Neural progenitor cell (in vitro differentiated cells): Measurements from ENCODE around the gene XRCC3. TPM values are rescaled to one million over a fixed set of nuclear protein-coding genes. Genes with fewer than 3 reads are reported as not detected.

Source experiments
- small RNA-seq: library from RNA; depleted of rRNA; stranded (forward); fragments of <200 nt; gene quantifications from one replicate; pipeline ENCODE3, GENCODE V24; 2015
- total RNA-seq: library from RNA; depleted of rRNA; stranded (reverse); fragments of >200 nt; gene quantifications from 2 replicates; pipeline ENCODE4 v1.2.3, GENCODE V29; 2015; ENCODE audit warnings: low replicate concordance

The XRCC3 gene
- total RNA-seq, 1 donor from 2014 or later = 59.7 TPM

Small RNAs within 50 kb of the gene (small RNA-seq; reads per million reads assigned to genes)
- not detected for gene RF00019

Other genes starting within 250 kb of the XRCC3 start
- gene CKB, start 192.6 kb downstream of the XRCC3 start, total RNA-seq = 54.2 and 173 TPM in 2 replicates
- gene TRMT61A, start 186.3 kb downstream of the XRCC3 start, total RNA-seq = 1.2 and 5.6 TPM in 2 replicates
- 19.4 and 59.9 TPM in 2 replicates for gene BAG5, start 152.8 kb downstream of the XRCC3 start, total RNA-seq
- gene COA8, start 152.5 kb downstream of the XRCC3 start, total RNA-seq = 38.6 and 72.3 TPM in 2 replicates
- gene KLC1, start 86.2 kb downstream of the XRCC3 start, total RNA-seq = 163 and 232 TPM in 2 replicates
- 46.2 and 53.2 TPM in 2 replicates for gene ZFYVE21, start 359 bp upstream of the XRCC3 start, total RNA-seq
- gene PPP1R13B, start 132.1 kb upstream of the XRCC3 start, total RNA-seq = 2.4 and 2.5 TPM in 2 replicates
- gene TDRD9, start 213.0 kb upstream of the XRCC3 start, total RNA-seq = not detected in 2 replicates
- not detected in 2 replicates for gene RD3L, start 227.1 kb upstream of the XRCC3 start, total RNA-seq